Measurements from ENCODE around the gene HNRNPA2B1. TPM values are rescaled to one million over a fixed set of nuclear protein-coding genes. Genes with fewer than 3 reads are reported as not detected.

HNRNPA2B1 gene
- total RNA-seq, 1 experiment from 2014 or later, result 1,137 TPM

GRCh38 chr7:26197153-26198115 is 3.1 kb downstream of the HNRNPA2B1 start:
- H3K9ac ChIP-seq (ENCODE audit: extremely low read depth, insufficient read length, low read length), result peak overlapping the region; percentile 81
- no peaks in the 10 kb centered on the region for H3K9me3 ChIP-seq (ENCODE audit: control insufficient read depth, low read depth, low read length)
- H3K4me1 ChIP-seq (ENCODE audit: insufficient read depth, low read length), result peaks cover 2% of the 10 kb centered on the region

More at GRCh38 chr7:26197153-26198115, 3.1 kb downstream of the HNRNPA2B1 start:
- no peak overlapping the region for H2BK5ac ChIP-seq (ENCODE audit: insufficient read length, low read length)
- H4K91ac ChIP-seq (ENCODE audit: insufficient read length, low read depth, low read length), result no peak overlapping the region
- Mint-ChIP-seq H3K27me3 (ENCODE audit: low read depth) (peaks cover 9% of the 10 kb centered on the region), H3K9me3 (peaks cover 17 to 21% of the 10 kb centered on the region in 2 experiments), H3K4me3 (peak overlapping the region; percentile 100), H3K36me3 (ENCODE audit: insufficient read depth in 1 of 3, low read depth in 3 of 3) (peaks cover 79 to 82% (median 79%) of the 10 kb centered on the region in 3 experiments), H3K27ac (peak overlapping the region in 1 of 3 experiments; percentile 97; a peak in 3 of 7 replicates), H3K4me1 (peaks cover 28 to 46% of the 10 kb centered on the region in 2 experiments)
- H3T11ph ChIP-seq (ENCODE audit: low read length), result no peak overlapping the region
- H2AK5ac ChIP-seq (ENCODE audit: insufficient read length, low read length), result no peak overlapping the region
- H4K8ac ChIP-seq (replicated peaks; ENCODE audit: insufficient read length, low read depth, low read length), result no peak overlapping the region
- no peak overlapping the region for H3K27ac ChIP-seq (ENCODE audit: insufficient read length, low read depth, low read length)
- WGBS (ENCODE audit: extremely low coverage, insufficient read length, low lambda C conversion rate), result no CpG with 5 or more reads among the region's 5 CpGs
- H2AFZ ChIP-seq (ENCODE audit: low read length), result no peak overlapping the region
- H4K5ac ChIP-seq (ENCODE audit: insufficient read length, low read depth, low read length), result no peak overlapping the region
- peaks cover 48% of the 10 kb centered on the region for H3K79me2 ChIP-seq (ENCODE audit: insufficient read depth, low read length)
- H3K4ac ChIP-seq (ENCODE audit: low read depth, low read length), result no peak overlapping the region
- no peak overlapping the region for H3K18ac ChIP-seq (ENCODE audit: insufficient read length, low read depth, low read length)
- H2BK15ac ChIP-seq (ENCODE audit: low read depth, low read length), result no peak overlapping the region
- no peak overlapping the region for H2BK20ac ChIP-seq (ENCODE audit: low read depth, low read length, poor library complexity, severe bottlenecking)
- H2BK12ac ChIP-seq (ENCODE audit: insufficient read length, low read depth, low read length), result no peak overlapping the region
- peaks cover 3% of the 10 kb centered on the region for H3K23me2 ChIP-seq (ENCODE audit: insufficient read length, low read depth, low read length, poor library complexity, severe bottlenecking)
- H2BK120ac ChIP-seq (ENCODE audit: low read depth, low read length, poor library complexity, severe bottlenecking), result no peak overlapping the region
- no peak for DNase-seq
- H3K56ac ChIP-seq (ENCODE audit: insufficient read length, low read depth, low read length), result no peak overlapping the region
- H3K4me2 ChIP-seq (ENCODE audit: insufficient read depth, insufficient read length, low read length), result peak overlapping the region; percentile 87
- H4K20me1 ChIP-seq (ENCODE audit: control insufficient read depth, insufficient read depth, insufficient read length), result no peaks in the 10 kb centered on the region
- H3K79me1 ChIP-seq (ENCODE audit: insufficient read depth, low read depth, low read length, poor library complexity, severe bottlenecking), result peaks cover 3% of the 10 kb centered on the region
- H3K14ac ChIP-seq (ENCODE audit: insufficient read depth, low read length), result no peak overlapping the region
- H3K27me3 ChIP-seq (ENCODE audit: insufficient read depth, low read length), result no peaks in the 10 kb centered on the region
- TF ChIP-seq CTCF (conservative IDR thresholded peaks at IDR 0.05), result no peak
- H3K23ac ChIP-seq (ENCODE audit: insufficient read length, low read depth, low read length), result no peak overlapping the region
